Esophagus muscularis mucosa (tissue), 4 donors: ENCODE data around the gene TSPAN32.

Source experiments
- EP300 ChIP-seq: sonication (generic); formaldehyde crosslinking; IDR thresholded peaks from one replicate; pipeline ENCODE4 v1.6.1; 2017; ENCODE audit warnings: antibody characterized with exemption
- POLR2AphosphoS5 ChIP-seq, 2 donors: sonication (generic); formaldehyde crosslinking; IDR thresholded peaks; one replicate each; pipeline ENCODE4 v1.6.1; 2017; ENCODE audit warnings: antibody characterized with exemption in 2 of 2
- TF ChIP-seq, protein P1 (sequence below), 3 experiments: fragments of 200-600 bp in 2 of 3; fragments of 450-650 bp in 1 of 3; sonication (generic) in 2 of 3; IDR thresholded peaks; one replicate each; pipeline ENCODE4 v1.5.1; 2017 to 2019; ENCODE audit warnings: antibody characterized with exemption in 3 of 3, mild to moderate bottlenecking in 2 of 3, moderate library complexity in 1 of 3

DNA sequence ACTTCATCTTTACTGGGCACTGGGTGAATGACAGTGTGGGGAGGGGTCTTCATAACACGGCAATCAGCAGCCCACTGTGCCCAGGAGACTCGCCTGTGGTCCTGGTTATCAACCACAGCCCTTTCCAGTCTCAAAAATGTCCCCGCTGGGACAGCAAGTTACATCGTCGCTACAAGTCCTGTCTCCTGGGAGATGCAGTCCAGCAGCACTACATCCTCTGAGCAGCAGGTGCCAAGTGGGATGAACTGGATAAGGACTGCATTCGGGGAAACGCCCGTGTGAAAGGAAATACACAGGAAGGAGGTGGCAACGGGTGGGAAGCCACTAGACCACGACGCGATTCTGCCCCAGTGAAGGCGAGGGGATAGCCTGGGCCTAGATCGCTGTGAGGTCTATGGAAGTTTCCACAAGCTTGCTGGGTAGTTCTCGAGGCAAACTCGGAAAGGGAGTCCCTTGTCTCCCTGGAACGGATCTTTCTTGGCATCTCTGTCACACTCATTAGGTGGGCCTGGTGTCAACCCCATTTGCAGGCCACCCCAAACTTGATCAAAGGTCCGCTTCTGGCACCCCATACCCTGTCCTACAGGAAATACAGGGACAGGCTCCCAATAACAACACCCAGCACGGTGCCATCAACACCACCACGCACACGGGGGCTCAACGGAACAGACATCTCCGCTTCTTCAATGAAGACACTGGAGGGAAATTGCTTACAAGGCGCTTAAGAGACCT is 35.8 kb upstream of the TSPAN32 start:
- TF ChIP-seq EP300 (no peak), POLR2AphosphoS5 (IDR thresholded peaks at IDR 0.05) (no peak)
- TF ChIP-seq, protein P1, sequence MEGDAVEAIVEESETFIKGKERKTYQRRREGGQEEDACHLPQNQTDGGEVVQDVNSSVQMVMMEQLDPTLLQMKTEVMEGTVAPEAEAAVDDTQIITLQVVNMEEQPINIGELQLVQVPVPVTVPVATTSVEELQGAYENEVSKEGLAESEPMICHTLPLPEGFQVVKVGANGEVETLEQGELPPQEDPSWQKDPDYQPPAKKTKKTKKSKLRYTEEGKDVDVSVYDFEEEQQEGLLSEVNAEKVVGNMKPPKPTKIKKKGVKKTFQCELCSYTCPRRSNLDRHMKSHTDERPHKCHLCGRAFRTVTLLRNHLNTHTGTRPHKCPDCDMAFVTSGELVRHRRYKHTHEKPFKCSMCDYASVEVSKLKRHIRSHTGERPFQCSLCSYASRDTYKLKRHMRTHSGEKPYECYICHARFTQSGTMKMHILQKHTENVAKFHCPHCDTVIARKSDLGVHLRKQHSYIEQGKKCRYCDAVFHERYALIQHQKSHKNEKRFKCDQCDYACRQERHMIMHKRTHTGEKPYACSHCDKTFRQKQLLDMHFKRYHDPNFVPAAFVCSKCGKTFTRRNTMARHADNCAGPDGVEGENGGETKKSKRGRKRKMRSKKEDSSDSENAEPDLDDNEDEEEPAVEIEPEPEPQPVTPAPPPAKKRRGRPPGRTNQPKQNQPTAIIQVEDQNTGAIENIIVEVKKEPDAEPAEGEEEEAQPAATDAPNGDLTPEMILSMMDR (IDR thresholded peaks at IDR 0.05): no peak
